ENCODE results near the gene MMUT.
"Not testable (repeated sequence)": the region's sequence is repeated elsewhere in the genome, so short reads cannot be mapped to it uniquely, and the experiment has no call there.

The MMUT gene

DNA sequence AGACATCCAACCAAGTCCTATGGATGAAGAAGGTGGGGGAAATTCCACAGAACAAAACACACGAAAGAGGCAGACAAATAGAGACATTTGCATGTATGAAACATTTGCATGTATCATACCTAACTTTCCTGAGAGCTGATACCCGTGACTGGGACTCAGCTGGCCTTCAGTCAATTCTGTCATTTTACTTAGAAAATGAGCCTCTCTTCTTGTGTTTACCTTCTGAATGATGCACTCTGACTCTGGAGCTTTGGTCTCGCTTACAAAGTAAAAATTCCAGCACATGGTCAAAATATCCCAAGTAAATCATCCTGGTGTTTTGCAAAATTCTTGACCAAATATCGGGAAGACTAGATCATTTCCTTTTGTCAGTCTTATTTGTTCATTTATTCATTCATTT, 46.9 kb downstream of the MMUT start:
- H3K4me1 ChIP-seq (ENCODE audit: control insufficient read depth, low read depth, low read length) = no peaks in the 10 kb centered on the region
- no peaks in the 10 kb centered on the region for H3K9me3 ChIP-seq (ENCODE audit: control insufficient read depth, low read depth, low read length)
- no peak overlapping the region for H3K9ac ChIP-seq (ENCODE audit: low read length)
- H3K4me3 ChIP-seq (ENCODE audit: low read length) = no peak overlapping the region
- no peak overlapping the region for H3K27ac ChIP-seq (ENCODE audit: low read length)
- H3K27me3 ChIP-seq (ENCODE audit: control insufficient read depth, insufficient read depth, low read length) = no peaks in the 10 kb centered on the region
- H3K36me3 ChIP-seq (ENCODE audit: control insufficient read depth, low read depth, low read length) = no peaks in the 10 kb centered on the region

DNA sequence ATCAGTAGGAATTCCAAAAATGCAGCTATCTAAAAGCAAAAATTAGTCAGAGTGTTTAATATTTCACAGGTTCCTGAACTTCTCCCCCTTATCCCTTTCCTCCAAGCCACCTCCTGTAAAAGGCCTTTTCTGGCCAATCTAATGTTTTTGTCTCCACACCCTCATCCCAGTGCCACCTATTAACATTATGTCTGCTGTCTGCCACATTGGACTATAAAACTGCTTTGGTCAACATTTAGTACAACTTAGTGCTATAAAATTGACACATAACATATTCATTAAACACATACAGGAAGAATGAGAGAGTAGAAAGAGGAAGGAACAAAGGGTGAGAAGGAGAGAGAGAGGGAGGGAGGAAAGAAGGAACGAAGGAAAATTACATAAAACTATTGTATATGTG, 47.7 kb downstream of the MMUT start:
- no peak overlapping the region for H3K27ac ChIP-seq (ENCODE audit: low read length)

DNA sequence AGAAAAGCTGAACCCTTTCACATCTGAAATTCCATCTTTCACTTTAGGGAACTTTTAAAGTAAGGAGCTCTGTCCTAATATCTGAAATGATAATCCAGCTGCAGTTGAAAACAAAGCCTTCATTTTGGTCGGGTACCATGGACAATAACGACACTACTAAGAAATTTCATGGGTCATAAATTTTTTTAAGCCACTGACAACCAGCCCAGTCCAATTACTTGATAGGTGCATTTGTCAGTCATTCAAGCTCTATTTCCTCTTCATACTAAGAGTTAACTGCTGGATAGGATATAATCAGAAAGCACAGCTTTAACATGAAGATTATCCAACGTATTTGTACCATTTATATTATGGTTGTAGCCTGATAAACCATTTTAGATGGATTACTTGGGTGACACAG, 52.5 kb downstream of the MMUT start:
- H3K27me3 ChIP-seq (ENCODE audit: control insufficient read depth, insufficient read depth, low read length) = no peaks in the 10 kb centered on the region
- H3K9ac ChIP-seq (ENCODE audit: low read length) = no peak overlapping the region
- no peaks in the 10 kb centered on the region for H3K9me3 ChIP-seq (ENCODE audit: control insufficient read depth, low read depth, low read length)
- H3K36me3 ChIP-seq (ENCODE audit: control insufficient read depth, low read depth, low read length) = no peaks in the 10 kb centered on the region
- no peak overlapping the region for H3K4me3 ChIP-seq (ENCODE audit: low read length)
- H3K27ac ChIP-seq (ENCODE audit: low read length) = no peak overlapping the region
- no peaks in the 10 kb centered on the region for H3K4me1 ChIP-seq (ENCODE audit: control insufficient read depth, low read depth, low read length)

More for the DNA sequence above, 47.7 kb downstream of the MMUT start:
- Histone ChIP-seq H3K4me1 (ENCODE audit: control insufficient read depth, low read depth, low read length) (no peaks in the 10 kb centered on the region), H3K27me3 (ENCODE audit: control insufficient read depth, insufficient read depth, low read length) (no peaks in the 10 kb centered on the region), H3K4me3 (ENCODE audit: low read length) (no peak overlapping the region), H3K36me3 (ENCODE audit: control insufficient read depth, low read depth, low read length) (no peaks in the 10 kb centered on the region), H3K9me3 (ENCODE audit: control insufficient read depth, low read depth, low read length) (no peaks in the 10 kb centered on the region), H3K9ac (ENCODE audit: low read length) (no peak overlapping the region)

DNA sequence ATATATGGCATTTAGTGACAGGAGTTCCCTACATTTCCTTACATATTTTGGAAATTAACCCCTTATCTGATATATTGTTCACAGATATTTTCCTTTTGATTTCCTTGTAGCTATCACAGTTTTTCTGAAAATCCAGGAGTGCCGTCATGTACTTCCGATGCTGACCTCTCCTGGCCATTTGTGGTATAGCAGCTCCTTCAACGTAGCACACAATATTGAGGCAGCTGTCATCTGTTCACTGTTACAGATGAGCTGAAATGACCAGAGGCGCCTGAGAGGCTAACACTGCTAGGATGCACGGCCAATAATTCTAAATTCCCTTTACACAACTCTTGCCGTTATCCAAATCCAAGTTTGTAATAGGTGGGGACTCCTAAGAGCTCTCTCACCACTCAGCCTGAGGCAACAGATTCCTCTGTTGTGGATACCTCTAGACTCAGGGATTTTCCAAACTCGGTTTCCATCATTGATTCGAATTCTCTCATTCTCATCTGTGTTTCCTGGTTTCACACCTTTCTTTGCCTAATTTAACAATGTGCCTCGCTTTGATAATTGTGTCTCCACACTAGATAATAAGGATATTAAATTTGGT, 53.0 kb downstream of the MMUT start:
- no peaks in the 10 kb centered on the region for H3K27me3 ChIP-seq (ENCODE audit: control insufficient read depth, insufficient read depth, low read length)

DNA sequence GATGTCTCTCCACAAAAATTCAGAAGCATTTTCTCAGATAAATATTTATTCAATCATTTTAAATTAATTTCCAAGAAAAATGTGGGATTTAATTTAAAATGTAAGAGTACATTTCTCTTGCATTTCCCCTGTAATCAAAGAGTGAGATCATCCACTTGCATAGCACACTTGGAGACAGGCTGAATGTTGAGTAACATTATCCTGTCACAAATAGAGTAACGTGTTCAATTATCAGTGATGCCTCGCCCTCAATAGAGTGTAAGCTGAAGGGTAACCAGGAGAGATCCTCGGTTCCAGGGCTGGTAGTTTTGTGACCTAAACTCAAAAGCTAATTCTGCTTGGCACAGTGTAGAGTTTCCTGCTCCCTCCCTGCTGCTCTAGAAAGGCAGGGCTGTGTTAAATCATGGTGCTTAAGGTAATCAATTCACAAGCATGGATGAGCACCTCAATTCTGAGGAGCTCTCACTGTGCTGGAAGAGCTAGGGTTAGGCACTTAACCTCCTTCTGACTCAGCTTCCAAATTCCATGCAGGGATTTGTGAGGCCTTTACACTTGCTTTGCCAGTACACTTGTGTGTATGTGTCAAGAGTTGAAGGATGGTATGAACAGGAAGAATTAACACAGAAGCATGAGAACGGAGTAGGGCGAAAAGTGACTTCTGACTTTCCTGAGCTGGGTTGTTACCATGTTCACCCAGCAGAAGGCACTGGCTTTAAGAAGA, 56.6 kb downstream of the MMUT start:
- H3K4me3 ChIP-seq (ENCODE audit: low read length) = no peak overlapping the region
- no peak overlapping the region for H3K9ac ChIP-seq (ENCODE audit: low read length)
- no peaks in the 10 kb centered on the region for H3K27me3 ChIP-seq (ENCODE audit: control insufficient read depth, insufficient read depth, low read length)
- H3K9me3 ChIP-seq (ENCODE audit: control insufficient read depth, low read depth, low read length) = no peaks in the 10 kb centered on the region
- no peak overlapping the region for H3K27ac ChIP-seq (ENCODE audit: low read length)
- H3K4me1 ChIP-seq (ENCODE audit: control insufficient read depth, low read depth, low read length) = no peaks in the 10 kb centered on the region
- no peaks in the 10 kb centered on the region for H3K36me3 ChIP-seq (ENCODE audit: control insufficient read depth, low read depth, low read length)

More for the DNA sequence above, 53.0 kb downstream of the MMUT start:
- Histone ChIP-seq H3K9me3 (ENCODE audit: control insufficient read depth, low read depth, low read length) (no peaks in the 10 kb centered on the region), H3K9ac (ENCODE audit: low read length) (no peak overlapping the region), H3K36me3 (ENCODE audit: control insufficient read depth, low read depth, low read length) (no peaks in the 10 kb centered on the region), H3K4me1 (ENCODE audit: control insufficient read depth, low read depth, low read length) (no peaks in the 10 kb centered on the region), H3K27ac (ENCODE audit: low read length) (no peak overlapping the region), H3K4me3 (ENCODE audit: low read length) (no peak overlapping the region)

DNA sequence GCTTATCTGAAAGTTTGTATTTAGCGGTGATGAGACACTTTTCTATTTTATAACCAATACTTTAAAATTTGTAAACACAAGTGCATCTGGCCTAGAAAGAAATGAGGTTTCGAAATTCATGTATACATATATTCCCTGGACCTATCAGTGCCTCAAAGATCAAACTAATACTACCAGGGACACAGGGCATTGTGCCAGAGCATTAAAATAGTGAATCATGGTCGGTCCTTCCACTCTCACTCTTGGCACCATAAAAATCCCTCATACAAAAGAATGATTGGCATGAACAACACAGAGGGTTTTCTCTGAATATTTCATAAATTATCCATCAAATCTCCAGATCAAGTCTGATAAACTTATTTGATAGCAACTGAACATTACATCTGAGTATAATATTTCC, 62.0 kb downstream of the MMUT start:
- Histone ChIP-seq H3K27ac (ENCODE audit: low read length) (no peak overlapping the region), H3K9ac (ENCODE audit: low read length) (no peak overlapping the region), H3K36me3 (ENCODE audit: control insufficient read depth, low read depth, low read length) (no peaks in the 10 kb centered on the region), H3K4me3 (ENCODE audit: low read length) (no peak overlapping the region), H3K27me3 (ENCODE audit: control insufficient read depth, insufficient read depth, low read length) (no peaks in the 10 kb centered on the region), H3K4me1 (ENCODE audit: control insufficient read depth, low read depth, low read length) (no peaks in the 10 kb centered on the region), H3K9me3 (ENCODE audit: control insufficient read depth, low read depth, low read length) (no peaks in the 10 kb centered on the region)

DNA sequence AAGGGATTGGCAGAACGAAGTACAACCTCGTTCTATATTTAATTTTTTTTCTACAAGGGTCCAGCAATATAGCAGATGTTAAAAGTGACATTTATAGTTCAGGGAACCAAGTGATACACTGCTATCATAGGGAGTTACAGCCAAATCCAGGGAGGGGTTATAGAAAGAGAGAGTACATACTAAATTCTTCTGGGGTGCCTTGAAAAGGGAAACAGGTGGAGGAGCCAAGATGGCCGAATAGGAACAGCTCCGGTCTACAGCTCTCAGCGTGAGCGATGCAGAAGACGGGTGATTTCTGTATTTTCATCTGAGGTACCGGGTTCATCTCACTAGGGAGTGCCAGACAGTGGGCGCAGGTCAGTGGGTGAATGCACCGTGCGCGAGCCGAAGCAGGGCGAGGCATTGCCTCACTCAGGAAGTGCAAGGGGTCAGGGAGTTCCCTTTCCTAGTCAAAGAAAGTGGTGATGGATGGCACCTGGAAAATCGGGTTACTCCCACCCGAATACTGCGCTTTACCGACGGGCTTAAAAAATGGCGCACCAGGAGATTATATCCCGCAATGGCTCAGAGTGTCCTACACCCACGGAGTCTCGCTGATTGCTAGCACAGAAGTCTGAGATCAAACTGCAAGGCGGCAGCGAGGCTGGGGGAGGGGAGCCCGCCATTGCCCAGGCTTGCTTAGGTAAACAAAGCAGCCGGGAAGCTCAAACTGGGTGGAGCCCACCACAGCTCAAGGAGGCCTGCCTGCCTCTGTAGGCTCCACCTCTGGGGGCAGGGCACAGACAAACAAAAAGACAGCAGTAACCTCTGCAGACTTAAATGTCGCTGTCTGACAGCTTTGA, 76.2 kb downstream of the MMUT start:
- H3K9me3 ChIP-seq (ENCODE audit: control insufficient read depth, low read depth, low read length); H3K27me3 ChIP-seq (ENCODE audit: control insufficient read depth, insufficient read depth, low read length); H3K4me3 ChIP-seq (ENCODE audit: low read length); H3K4me1 ChIP-seq (ENCODE audit: control insufficient read depth, low read depth, low read length); H3K36me3 ChIP-seq (ENCODE audit: control insufficient read depth, low read depth, low read length); H3K27ac ChIP-seq (ENCODE audit: low read length); H3K9ac ChIP-seq (ENCODE audit: low read length): not testable (repeated sequence)

DNA sequence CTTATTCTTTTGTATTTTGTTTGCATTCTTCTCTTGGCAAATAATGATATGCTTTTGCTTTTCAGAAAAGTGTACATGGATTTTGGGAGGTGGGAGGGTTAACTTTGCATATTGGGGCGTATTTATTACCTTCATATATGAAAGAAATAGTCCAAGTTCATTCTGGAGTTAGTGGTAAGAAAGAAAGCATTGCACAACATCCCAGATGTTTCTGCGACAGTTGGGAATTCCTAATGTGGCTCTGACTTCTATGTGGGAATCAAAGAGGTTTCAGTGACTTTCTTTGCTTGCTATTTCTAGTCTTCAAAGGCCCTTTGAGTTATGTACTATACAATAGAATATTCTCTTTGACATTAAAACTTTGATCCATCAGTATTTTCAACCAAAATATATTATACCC, 78.1 kb downstream of the MMUT start:
- H3K4me3 ChIP-seq (ENCODE audit: low read length) = no peak overlapping the region
- H3K4me1 ChIP-seq (ENCODE audit: control insufficient read depth, low read depth, low read length) = no peaks in the 10 kb centered on the region
- no peaks in the 10 kb centered on the region for H3K36me3 ChIP-seq (ENCODE audit: control insufficient read depth, low read depth, low read length)
- no peak overlapping the region for H3K9ac ChIP-seq (ENCODE audit: low read length)
- no peak overlapping the region for H3K27ac ChIP-seq (ENCODE audit: low read length)
- no peaks in the 10 kb centered on the region for H3K27me3 ChIP-seq (ENCODE audit: control insufficient read depth, insufficient read depth, low read length)
- H3K9me3 ChIP-seq (ENCODE audit: control insufficient read depth, low read depth, low read length) = no peaks in the 10 kb centered on the region
